SK-N-DZ (cell line): ENCODE results near the gene GDF10.

Experiments used
- DNase-seq: peaks from one replicate; pipeline ENCODE4 v3.0.0-alpha.2; 2015; ENCODE audit warnings: low spot score

GDF10 gene

DNA sequence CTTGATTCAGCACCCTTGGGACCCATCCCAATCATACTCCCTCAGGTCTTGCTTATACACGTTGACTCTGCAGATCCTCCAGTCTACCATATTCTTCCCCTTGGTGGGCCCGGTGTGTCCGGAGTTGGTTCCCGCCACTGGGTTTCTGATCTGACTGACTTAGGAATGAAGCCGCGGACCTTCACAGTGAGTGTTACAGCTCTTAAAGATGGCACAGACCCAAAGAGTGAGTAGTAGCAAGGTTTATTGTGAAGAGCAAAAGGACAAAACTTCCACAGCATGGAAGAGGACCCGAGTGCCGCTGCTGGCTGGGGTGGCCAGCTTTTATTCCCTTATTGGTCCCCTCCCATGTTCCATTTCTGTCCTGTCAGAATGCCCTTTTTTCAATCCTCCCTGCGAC is 5.9 kb upstream of the GDF10 start:
- DNase-seq: no peak

DNA sequence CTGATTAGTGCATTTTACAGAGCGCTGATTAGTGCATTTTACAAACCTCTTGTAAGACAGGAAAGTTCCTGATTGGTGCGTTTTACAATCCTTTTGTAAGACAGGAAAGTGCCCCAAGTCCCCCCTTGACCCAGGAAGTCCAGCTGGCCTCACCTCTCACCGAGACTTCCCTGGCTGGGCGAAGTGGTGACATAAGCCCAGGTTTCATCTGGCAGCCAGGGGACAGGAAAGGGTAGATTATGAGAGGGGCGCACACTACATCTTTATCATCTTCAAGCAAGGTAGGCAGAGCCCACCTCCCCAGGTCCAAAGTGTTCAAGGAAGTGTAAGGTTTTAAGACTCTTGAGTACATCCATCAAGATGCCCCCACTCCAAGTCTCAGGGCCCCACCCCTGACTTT is 5.5 kb upstream of the GDF10 start:
- DNase-seq: no peak

DNA sequence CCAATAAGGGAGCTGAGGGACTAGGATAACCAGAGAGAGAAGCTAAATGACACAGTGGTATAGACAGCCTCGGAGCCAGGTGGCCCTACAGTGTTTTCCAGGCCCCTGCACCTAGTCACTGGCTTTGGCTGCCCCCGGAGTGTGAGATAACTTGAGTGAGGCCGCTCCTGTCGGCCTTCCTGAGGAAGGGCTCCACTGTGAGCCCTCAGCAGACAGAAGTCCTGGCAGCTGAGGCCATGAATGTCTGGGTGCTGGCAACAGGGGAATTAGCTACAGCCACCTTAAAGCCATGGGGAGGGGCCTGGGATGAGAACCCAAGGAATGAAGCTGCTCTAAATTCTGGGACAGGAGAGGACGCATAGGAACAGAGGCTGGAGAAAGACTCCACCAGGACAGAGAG is 4.6 kb upstream of the GDF10 start:
- DNase-seq: no peak

DNA sequence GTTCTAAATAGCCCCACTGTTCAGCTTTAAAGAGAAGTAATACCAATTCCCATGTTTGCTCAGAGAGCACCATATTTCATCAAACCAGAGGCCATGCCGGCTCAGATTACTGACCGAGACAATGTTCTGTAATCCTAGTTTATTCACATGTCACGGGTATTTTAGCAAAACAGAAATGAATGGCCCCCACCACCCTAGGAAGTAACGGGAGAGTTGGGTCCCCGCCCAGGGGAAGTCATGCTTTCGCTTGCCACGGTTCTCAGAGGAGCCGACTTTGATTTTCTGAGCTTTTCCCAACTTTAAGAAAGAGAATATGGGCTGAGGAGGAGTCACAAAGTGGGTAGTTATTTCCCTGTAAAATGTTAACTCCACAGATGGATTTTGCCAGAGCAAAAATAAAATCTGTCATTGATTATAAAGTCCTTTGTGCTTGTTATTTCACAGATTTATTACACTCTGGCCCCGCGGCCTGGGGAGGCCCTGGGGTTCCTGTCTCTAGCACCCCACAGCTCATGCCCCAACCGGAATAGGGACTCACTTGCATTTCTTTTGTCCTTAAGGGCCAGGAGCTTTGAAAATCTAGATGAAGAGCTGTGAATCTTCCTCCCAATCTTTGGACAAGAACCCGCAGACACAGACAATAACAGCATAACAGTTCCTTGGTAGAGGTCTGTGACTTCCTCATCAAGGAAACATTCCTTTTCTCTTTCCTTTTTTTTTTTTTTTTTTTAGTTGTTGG is 3.7 kb upstream of the GDF10 start:
- DNase-seq: no peak

DNA sequence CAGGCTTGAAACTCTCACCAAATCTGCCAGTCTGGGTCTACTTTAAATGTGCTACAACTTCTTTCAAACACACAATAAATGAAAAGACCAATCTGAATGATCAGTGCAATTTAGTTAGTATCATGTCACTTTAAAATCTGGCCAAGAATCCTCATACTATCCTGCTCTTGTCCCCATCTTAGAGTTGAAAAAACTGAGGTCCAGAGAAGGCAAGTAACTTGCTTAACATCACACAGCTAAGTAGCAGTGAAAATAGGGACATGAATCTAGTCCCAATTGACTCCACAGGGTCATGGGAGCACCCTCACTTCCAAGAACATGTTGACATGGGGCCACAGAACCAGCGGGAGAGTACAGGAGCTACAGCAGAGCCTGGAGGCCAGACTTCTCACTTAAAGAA is 3.1 kb upstream of the GDF10 start:
- no peak for DNase-seq

DNA sequence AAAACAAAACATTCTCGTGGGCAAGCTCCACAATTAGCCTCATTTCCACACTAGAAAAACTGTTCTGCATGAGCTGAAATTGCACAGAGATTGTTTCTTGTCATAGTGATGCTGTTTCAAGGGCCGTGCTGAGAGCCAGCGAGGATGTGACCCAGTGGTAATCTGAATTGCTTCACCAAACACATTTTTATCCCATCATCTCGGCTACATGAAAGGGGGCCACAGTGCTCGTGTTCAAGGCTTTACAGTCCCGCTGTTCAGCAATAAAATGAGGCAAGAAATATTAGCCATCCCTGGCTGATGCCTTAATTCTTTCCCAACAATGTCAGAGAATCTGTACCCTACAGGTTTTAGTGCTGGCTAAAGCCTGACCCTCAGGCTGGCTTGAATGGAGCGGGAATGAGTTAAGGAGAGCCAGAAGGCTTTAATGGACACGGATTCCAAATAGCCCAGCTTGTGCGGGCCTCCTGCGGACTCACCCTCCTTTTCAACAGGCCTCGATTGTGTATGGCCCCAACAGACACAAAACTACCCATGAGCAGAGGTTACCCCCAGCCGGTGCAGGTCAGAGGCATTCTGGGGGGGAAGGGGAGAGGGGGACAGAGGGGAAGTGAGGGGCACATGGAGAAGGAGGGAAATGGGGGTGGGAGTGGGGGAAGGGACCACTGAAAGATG is 2.0 kb upstream of the GDF10 start:
- no peak for DNase-seq

DNA sequence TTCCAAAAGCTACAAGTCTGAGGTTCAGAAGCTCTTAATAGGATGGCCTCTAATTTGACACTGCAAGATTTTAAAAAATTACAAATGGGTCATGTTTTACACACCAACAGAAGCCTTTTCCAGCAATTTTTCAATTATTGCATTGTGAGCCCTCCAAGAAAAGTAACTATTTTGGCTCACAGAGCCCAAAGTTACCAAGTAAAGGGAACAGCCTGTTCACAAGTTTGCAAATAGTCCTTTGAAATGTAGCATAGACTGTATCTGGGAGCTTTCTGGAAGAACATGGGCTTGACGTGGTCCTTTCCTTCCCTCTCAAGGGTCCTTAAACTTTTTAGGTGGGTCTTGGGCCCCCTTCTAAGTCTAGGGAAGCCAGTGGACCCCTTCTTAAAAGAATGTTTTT is 1.3 kb upstream of the GDF10 start:
- DNase-seq: no peak

DNA sequence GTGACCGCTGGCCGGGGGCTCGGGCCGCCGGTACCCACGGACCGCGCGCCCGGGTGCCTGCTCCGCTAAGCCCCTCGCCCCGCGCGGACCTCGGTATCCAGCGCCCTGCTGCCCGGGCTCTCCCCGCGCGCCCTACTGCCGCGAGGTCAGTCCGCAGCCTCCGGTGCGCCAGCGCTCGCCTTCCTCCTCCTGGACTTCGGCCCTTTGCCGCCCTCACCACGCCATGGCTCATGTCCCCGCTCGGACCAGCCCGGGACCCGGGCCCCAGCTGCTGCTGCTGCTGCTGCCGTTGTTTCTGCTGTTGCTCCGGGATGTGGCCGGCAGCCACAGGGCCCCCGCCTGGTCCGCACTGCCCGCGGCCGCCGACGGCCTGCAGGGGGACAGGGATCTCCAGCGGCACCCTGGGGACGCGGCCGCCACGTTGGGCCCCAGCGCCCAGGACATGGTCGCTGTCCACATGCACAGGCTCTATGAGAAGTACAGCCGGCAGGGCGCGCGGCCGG is 483 bp downstream of the GDF10 start:
- no peak for DNase-seq

DNA sequence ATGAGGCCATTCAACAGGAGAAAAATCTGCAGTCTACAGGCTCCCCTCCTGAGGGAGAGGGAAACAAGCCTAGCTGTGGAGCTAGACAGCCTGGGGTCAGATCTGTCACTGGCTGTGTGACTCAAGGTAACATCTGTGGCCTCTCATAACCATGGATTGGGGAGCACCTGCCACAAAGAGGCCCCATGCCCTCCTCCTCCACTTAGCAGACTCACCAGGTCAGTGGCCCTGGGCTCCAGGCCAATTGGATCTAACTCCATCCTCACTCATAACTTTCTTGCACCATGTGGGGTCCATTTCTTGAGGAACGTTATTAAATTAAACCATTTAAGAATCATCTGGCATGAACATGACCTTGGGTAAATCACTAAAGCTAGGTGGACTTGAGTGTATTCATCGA is 1.8 kb downstream of the GDF10 start:
- DNase-seq: no peak

DNA sequence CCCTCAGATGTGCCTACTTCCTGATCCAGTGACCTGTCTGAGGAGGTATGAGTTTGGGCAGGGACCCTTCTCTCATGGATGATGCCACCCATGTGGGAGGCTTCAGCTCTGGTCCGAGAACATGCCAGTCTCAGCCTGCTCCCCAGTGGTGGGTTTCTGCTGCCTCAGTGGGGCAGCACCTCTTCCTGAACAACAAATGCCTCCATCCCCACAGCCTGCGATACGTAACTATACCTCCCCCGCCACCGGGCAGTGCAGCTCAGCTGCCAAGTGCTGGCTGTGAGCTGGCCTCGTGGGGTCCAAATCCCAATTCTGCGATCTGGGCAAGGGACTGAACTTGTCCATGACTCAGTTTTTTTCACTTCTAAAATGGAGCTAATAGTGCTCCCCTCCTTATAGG is 3.1 kb downstream of the GDF10 start:
- no peak for DNase-seq

DNA sequence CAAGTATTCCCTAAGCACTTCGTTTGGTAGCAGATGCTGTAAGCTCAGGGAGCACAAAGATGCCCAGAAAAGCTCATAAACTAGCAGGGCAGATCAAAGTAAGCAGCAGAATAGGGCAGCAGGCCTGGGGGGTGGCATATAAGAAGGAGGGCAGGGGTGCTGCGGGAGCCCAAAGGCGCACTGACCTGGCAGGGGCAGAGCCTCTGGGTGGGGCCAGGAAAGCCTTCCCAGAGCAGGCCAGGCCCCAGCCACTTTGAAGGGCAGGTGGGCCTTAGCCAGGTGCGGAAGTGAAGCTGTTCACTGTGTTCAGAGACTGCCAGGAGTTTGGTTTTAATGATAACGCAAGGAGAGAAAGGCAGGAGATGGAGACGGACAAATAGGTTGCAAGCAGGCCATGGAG is 3.9 kb downstream of the GDF10 start:
- no peak for DNase-seq

DNA sequence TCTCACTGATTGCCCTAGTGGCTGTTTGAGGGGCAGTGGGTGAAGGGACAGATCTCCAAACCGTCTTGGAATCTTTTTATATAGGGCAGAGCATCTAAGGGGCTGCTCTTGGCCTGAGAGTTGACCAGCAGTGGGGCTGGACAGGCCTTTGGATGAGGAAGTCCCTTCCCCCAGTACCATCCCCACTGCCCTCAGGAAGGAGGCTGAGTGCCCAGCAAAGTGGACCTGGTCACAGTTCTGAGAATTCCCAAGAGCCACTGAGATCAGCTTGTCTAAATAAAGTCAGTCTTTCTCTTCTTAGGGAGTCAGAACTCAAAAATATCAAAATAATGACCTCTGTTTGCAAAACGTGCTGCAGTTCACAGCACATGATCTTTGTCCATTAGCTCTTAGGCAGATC is 5.6 kb downstream of the GDF10 start:
- no peak for DNase-seq

DNA sequence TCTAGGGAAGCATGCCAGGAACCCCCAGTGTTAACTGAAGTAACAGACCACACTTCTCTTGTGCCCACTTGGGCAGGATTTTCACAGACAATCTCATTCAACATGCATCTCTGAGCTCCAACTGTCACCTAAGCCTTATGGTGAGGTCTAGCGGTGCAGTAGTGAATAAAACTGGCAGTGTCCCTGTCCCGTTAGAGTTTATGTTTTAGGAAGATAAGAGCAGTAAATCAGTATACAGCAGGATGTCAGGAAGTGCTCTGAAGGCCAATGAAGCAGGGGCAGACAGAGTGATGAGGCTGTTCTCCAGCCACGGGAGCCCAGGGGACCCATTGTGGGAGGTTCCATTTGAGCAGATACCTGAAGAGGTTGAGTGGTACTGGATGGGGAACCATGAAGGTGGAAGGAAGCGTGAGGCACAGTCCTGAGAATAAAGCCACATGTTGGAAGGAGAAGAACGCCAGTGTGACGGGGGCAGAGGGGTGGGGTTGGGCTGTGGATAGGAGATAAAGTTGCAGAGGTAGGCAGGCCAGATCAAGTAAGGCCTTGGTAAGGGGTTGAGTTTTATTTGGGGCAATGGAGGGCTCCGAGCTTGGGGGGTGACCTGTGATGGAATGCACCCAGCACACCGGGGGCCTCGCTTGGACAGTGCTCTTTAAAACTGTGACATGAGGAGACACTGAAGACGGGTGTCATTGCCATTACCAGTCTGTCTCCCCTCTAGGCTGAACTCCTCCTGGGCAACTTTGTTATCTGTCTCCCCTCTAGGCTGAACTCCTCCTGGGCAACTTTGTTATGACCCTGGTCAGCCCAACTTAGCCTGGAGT is 6.6 kb downstream of the GDF10 start:
- DNase-seq: no peak

DNA sequence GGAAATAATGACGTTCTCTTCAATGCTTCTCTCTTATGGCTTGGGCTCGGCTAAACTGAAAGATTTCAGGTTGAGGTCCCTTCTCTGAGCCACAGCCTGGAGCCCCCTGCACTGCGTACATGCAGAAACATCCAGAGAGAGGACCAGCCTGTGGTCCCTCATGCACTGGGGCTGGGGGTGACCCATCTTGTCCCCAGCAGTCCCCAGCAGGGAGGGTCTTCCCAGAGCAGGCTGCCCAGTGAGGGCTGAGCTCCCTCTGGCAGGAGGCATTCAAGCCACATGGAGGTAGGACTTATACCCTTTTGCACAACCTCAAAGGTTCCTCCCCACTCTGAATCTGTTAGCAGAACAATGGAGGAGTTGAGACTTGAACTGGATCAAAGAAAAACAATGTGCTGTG is 7.4 kb downstream of the GDF10 start:
- no peak for DNase-seq

DNA sequence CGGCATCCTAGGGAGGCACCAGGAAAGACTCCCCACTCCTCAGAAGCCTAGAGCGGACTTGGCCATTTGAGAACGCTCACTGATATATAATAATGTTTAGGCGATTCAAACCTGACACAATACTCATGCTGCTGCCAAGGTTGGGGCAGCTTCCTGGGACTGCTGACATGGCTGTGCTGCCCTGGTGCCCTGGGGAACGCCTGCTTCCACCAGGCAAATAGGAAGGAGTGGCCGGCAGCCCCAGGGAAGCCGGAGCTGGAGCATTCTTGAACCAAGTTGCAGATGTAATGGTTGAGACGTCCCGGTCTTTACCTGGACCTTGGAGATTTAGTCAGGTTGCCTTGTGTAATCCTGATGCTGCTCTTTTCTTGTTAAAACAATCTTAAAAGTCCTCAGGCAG is 8.8 kb downstream of the GDF10 start:
- no peak for DNase-seq

DNA sequence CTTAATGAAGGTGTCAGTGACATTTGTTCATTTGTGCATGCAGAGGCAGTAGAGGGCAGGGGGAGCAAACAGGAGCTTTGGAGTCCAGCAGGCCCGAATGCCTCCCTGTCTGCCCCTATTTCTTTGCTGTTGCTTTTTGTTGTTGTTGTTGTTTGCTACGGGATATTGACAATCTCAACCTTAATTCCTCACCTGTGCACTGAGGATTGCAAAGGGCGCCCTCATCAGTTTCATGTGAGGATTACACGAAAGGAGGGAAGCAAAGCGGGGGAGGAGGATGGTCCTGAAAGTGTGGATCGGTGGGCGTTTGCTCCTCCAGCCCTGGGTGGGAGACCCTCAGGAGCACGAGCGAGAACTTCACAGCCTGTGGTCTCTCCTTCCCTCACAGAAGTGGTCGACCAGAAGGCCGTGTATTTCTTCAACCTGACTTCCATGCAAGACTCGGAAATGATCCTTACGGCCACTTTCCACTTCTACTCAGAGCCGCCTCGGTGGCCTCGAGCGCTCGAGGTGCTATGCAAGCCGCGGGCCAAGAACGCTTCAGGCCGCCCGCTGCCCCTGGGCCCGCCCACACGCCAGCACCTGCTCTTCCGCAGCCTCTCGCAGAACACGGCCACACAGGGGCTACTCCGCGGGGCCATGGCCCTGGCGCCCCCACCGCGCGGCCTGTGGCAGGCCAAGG is 9.6 kb downstream of the GDF10 start:
- no peak for DNase-seq

DNA sequence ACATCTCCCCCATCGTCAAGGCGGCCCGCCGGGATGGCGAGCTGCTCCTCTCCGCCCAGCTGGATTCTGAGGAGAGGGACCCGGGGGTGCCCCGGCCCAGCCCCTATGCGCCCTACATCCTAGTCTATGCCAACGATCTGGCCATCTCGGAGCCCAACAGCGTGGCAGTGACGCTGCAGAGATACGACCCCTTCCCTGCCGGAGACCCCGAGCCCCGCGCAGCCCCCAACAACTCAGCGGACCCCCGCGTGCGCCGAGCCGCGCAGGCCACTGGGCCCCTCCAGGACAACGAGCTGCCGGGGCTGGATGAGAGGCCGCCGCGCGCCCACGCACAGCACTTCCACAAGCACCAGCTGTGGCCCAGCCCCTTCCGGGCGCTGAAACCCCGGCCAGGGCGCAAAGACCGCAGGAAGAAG is 10.1 kb downstream of the GDF10 start:
- no peak for DNase-seq

DNA sequence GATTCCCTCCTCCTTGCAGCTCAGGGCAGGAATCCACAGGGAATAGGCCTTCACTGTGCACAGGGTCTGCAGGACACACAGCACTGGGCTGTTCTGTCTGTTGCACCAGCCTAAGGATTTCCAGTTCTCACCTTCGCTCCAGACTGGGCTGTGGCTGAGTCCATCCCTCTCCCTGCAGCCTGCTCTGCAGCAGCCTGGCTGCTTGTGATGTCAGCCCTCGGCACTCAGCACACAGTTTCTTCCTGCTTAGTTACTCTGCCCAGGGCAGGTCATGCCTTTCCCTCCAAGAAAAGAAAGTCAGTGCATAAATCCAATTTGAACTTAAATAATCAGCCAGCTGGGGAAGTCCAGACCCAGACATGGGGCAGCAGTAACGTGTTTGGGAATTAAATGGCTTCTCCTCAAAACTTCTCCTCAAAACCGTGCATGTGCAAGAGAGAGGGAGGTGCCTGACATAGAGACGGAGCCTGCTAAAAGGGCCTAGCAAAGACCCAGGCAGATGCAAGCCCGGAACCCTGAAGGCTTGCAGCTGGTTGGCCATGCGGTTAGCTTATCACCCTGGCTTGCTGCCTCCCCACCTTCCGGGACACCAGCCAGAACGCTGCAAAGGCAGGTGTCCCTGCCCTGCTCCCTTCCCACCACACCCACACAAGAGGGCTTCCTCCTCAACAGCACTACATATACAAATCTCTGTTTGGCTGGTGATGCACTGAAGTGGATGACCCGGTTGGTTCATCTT is 11.4 kb downstream of the GDF10 start:
- DNase-seq: no peak

DNA sequence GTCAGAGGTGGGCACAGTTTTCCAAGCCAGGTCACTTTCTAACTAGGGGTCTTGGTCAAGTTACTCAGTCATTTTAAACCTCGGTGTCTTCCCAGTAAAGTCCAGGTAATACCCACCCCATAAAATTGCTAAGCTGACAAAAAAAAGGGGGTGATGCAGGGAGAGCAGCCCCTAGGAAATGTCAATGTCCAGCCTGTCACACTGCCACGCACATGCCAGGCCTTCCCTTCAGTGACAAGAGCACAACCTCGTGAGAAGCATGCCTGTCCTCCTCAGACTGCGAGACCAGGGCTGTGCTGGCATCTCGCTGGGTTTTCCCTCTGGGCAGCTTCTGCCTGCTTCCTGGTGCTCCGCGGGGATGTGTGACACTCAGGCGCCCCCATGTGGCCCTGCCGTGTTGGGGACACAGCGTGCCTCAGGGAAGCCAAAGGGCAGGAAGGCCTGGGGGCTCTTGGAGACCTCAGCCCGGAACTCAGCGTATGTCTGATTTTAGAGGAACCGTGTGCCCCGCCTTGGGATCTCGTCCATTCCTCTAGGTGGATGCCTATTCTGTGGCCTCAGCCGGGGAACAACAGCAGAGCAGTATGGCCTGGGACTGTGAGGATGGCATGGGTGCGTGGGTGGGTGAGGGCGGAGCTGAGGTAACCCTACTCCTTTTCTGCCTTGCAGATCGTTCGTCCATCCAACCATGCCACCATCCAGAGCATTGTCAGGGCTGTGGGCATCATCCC is 12.1 kb downstream of the GDF10 start:
- DNase-seq: peak; percentile 56

DNA sequence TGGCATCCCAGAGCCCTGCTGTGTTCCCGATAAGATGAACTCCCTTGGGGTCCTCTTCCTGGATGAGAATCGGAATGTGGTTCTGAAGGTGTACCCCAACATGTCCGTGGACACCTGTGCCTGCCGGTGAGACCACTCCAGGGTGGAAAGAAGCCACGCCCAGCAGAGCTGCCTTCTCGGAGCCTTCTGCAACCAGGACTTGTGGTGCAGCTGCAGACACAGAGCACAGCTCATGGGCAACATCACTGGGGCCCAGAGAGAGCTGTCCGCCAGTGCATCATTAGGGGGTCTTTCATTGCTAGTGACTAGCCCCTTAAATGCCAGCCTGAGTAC is 12.6 kb downstream of the GDF10 start:
- no peak for DNase-seq
